Chondrocyte (in vitro differentiated cells): ENCODE measurements around the gene SPOCK1. TPM values are rescaled to one million over a fixed set of nuclear protein-coding genes. Genes with fewer than 3 reads are reported as not detected.

ENCODE experiments used
- DNase-seq: peaks from one replicate; pipeline ENCODE4 v3.0.0; 2021; ENCODE audit warnings: mixed read lengths, low spot score
- H3K27ac Mint-ChIP-seq: one replicate; pipeline ENCODE4 v1.8.0; 2021; ENCODE audit warnings: mild to moderate bottlenecking, moderate library complexity, mixed read lengths; ENCODE audit not compliant: unreplicated experiment
- H3K27me3 Mint-ChIP-seq: 2 replicates; pipeline ENCODE4 v1.8.0; 2021; ENCODE audit warnings: low read depth, mixed read lengths
- H3K36me3 Mint-ChIP-seq: 2 replicates; pipeline ENCODE4 v1.8.0; 2021; ENCODE audit warnings: low read depth, mixed read lengths
- H3K4me1 Mint-ChIP-seq: 2 replicates; pipeline ENCODE4 v1.8.0; 2021; ENCODE audit warnings: low read depth, mild to moderate bottlenecking, mixed read lengths
- H3K4me3 Mint-ChIP-seq: one replicate; pipeline ENCODE4 v1.8.0; 2021; ENCODE audit warnings: mild to moderate bottlenecking, moderate library complexity, mixed read lengths; ENCODE audit not compliant: unreplicated experiment
- H3K9me3 Mint-ChIP-seq: 2 replicates; pipeline ENCODE4 v1.8.0; 2021; ENCODE audit warnings: low read depth, mixed read lengths
- total RNA-seq: library from RNA; stranded (reverse); gene quantifications from 3 replicates; pipeline ENCODE4 v1.2.1, GENCODE V29; 2021
- TF ChIP-seq, protein P1 (sequence below): fragments of 200-600 bp; sonication (generic); IDR thresholded peaks from 2 replicates; pipeline ENCODE4 v1.5.0; 2021; ENCODE audit warnings: antibody characterized with exemption, mild to moderate bottlenecking, moderate library complexity

Gene SPOCK1
- total RNA-seq, 1 donor from 2014 or later: 127 TPM

GRCh38 chr5:137090721-137091120, 408.4 kb downstream of the SPOCK1 start:
- no peak for DNase-seq
- Mint-ChIP-seq H3K9me3 (no peaks in the 10 kb centered on the region), H3K4me1 (peaks cover 17% of the 10 kb centered on the region), H3K36me3 (no peaks in the 10 kb centered on the region), H3K4me3 (no peak overlapping the region), H3K27ac (no peak overlapping the region), H3K27me3 (no peaks in the 10 kb centered on the region)
- TF ChIP-seq, protein P1, sequence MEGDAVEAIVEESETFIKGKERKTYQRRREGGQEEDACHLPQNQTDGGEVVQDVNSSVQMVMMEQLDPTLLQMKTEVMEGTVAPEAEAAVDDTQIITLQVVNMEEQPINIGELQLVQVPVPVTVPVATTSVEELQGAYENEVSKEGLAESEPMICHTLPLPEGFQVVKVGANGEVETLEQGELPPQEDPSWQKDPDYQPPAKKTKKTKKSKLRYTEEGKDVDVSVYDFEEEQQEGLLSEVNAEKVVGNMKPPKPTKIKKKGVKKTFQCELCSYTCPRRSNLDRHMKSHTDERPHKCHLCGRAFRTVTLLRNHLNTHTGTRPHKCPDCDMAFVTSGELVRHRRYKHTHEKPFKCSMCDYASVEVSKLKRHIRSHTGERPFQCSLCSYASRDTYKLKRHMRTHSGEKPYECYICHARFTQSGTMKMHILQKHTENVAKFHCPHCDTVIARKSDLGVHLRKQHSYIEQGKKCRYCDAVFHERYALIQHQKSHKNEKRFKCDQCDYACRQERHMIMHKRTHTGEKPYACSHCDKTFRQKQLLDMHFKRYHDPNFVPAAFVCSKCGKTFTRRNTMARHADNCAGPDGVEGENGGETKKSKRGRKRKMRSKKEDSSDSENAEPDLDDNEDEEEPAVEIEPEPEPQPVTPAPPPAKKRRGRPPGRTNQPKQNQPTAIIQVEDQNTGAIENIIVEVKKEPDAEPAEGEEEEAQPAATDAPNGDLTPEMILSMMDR: no peak

DNA sequence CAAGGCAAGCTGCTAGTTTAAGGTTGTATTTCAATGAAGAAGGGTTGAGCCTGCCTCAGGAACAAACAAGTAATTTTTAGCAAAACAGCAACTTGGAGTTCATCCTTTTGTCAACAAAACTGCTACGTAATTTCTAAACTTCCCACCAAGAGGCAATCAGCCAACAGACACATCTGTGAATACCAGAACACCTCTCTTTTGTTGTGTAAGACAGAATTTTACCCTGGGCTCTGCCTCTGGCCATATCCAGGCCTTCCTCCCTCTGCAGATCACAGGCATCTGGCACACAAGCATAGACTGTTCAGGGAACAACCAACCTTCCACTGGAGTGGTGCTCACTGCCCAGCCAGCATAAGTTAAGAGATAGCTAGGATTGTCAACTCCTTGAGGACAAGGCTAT, 409.0 kb downstream of the SPOCK1 start:
- Mint-ChIP-seq H3K27ac (no peak overlapping the region), H3K4me1 (peaks cover 13% of the 10 kb centered on the region), H3K9me3 (no peaks in the 10 kb centered on the region), H3K27me3 (no peaks in the 10 kb centered on the region), H3K4me3 (no peak overlapping the region), H3K36me3 (no peaks in the 10 kb centered on the region)
- TF ChIP-seq, protein P1: no peak
- no peak for DNase-seq

- no peaks in the 10 kb centered on the region for H3K9me3 Mint-ChIP-seq
- no peak overlapping the region for H3K27ac Mint-ChIP-seq
- TF ChIP-seq, protein P1: no peak
Observed at GRCh38 chr5:137088175-137088574, 411.0 kb downstream of the SPOCK1 start.

GRCh38 chr5:137086342-137086741, 412.8 kb downstream of the SPOCK1 start:
- Mint-ChIP-seq H3K27me3 (peaks cover 1% of the 10 kb centered on the region), H3K36me3 (no peaks in the 10 kb centered on the region), H3K4me3 (no peak overlapping the region), H3K27ac (no peak overlapping the region), H3K4me1 (peaks cover 8% of the 10 kb centered on the region), H3K9me3 (no peaks in the 10 kb centered on the region)
- no peak for DNase-seq
- TF ChIP-seq, protein P1: no peak

More at GRCh38 chr5:137088175-137088574, 411.0 kb downstream of the SPOCK1 start:
- Mint-ChIP-seq H3K36me3 (no peaks in the 10 kb centered on the region), H3K4me1 (peaks cover 13% of the 10 kb centered on the region), H3K4me3 (no peak overlapping the region), H3K27me3 (no peaks in the 10 kb centered on the region)
- DNase-seq: no peak

DNA sequence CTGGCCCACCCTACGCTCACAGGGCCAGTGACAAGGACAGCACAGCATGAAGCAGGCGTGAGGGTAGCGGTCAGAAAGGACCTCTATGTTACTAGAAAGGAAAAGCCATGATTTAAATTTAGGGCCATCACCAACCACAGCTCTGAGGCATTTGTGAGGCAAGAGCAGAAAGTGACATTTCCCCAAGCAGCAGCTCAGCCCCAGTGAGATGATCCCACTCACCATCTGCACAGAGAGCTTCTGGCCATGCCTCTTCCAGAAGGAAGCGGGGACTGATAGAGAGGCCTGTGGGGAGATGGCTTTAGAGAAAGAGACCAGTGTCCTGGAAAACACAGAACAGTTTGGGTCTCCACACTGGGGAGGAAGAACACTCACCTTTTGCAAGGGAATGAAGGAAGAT, 413.9 kb downstream of the SPOCK1 start:
- H3K9me3 Mint-ChIP-seq: no peaks in the 10 kb centered on the region

More for the DNA sequence above, 413.9 kb downstream of the SPOCK1 start:
- H3K27me3 Mint-ChIP-seq: peaks cover 2% of the 10 kb centered on the region
- no peak for DNase-seq
- no peaks in the 10 kb centered on the region for H3K36me3 Mint-ChIP-seq
- peaks cover under 1% of the 10 kb centered on the region for H3K4me1 Mint-ChIP-seq
- TF ChIP-seq, protein P1: no peak
- H3K27ac Mint-ChIP-seq: no peak overlapping the region
- H3K4me3 Mint-ChIP-seq: no peak overlapping the region
